ENCODE data around the gene CMTM8.
A peak's percentile ranks its signal among the peaks of the same experiment; 100 is the strongest.
"Not testable (repeated sequence)": the region's sequence is repeated elsewhere in the genome, so short reads cannot be mapped to it uniquely, and the experiment has no call there.

Gene CMTM8, protein sequence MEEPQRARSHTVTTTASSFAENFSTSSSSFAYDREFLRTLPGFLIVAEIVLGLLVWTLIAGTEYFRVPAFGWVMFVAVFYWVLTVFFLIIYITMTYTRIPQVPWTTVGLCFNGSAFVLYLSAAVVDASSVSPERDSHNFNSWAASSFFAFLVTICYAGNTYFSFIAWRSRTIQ

DNA sequence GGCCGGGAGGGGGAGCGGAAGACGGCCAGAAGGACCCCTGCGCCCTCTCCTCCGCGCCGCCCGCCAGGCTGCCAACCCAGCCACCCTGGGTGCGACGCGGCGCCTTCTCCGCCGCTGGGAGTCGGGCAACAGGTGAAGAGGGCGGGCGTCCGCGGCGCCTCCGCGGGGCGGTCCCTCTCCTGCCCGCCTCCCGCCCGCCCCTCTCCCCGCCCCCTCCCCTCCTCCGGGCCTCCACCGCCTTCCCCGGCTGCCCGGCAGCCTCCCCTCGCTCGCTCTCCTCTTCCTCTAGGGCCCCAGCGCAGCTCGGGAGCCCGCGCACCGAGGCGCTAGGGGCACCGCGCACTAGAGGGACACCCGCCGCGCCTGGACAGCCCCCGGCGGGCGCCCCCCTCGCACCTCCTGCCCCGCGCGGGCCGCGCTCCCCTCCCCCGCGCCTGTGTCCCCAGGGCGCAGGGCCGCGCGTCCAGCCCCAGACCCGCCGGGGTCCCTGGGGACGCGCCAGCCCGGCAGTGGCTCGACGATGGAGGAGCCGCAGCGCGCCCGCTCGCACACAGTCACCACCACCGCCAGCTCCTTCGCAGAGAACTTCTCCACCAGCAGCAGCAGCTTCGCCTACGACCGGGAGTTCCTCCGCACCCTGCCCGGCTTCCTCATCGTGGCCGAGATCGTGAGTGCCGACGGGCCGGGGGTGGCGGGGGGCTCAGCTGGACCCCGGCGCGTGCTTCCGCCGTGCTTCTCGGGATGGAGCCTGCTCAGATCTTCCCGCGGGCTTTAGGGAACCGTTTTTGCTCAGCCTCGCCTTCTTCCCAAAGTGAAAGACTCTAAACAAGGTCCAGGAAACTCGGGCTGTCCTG, at the start of gene CMTM8:
TSS of gene CMTM8 (plus strand) at position 228 of the 854 bp plus-strand sequence. CDS start at position 521, 293 bp downstream.
- ATAC-seq (ENCODE audit: low read depth) (peak; percentile 87), DNase-seq (ENCODE audit: low spot score) (peak; percentile 64)
- Histone ChIP-seq H3K4me1 (ENCODE audit: insufficient read depth, poor library complexity, severe bottlenecking) (no peaks in the 10 kb centered on the region), H3K36me3 (ENCODE audit: low read depth) (no peaks in the 10 kb centered on the region), H3K27ac (ENCODE audit: poor library complexity, severe bottlenecking) (no peak within 1 kb of the TSS), H3K4me3 (ENCODE audit: severe bottlenecking) (peak within 1 kb of the TSS; percentile 77), H3K27me3 (ENCODE audit: insufficient read depth, poor library complexity, severe bottlenecking) (peaks cover 3% of the 10 kb centered on the region), H3K9me3 (ENCODE audit: severe bottlenecking) (no peaks in the 10 kb centered on the region)
- TF ChIP-seq, protein P1, sequence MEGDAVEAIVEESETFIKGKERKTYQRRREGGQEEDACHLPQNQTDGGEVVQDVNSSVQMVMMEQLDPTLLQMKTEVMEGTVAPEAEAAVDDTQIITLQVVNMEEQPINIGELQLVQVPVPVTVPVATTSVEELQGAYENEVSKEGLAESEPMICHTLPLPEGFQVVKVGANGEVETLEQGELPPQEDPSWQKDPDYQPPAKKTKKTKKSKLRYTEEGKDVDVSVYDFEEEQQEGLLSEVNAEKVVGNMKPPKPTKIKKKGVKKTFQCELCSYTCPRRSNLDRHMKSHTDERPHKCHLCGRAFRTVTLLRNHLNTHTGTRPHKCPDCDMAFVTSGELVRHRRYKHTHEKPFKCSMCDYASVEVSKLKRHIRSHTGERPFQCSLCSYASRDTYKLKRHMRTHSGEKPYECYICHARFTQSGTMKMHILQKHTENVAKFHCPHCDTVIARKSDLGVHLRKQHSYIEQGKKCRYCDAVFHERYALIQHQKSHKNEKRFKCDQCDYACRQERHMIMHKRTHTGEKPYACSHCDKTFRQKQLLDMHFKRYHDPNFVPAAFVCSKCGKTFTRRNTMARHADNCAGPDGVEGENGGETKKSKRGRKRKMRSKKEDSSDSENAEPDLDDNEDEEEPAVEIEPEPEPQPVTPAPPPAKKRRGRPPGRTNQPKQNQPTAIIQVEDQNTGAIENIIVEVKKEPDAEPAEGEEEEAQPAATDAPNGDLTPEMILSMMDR (IDR thresholded peaks at IDR 0.05; ENCODE audit: poor library complexity, severe bottlenecking), result no peak

DNA sequence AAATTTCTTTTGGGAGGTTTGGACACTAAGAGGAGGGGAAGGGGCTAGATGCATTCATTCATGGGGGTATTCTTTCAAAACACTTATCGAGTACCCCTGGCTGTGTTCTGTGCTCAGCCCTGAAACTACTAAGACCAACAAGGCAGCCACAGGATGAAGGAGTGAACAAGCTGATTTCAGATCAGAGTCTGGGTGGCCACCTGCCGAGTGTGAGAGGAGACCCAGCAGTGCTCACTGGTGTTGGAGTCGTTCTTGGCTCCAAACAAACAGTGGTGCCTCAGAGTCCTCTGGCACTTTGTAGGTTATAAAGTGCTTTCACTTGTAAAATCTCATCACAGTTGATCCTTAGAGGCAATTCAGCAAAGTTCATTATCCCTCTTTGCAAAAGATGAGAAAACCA, 48.8 kb upstream of the CMTM8 start:
- Histone ChIP-seq H3K36me3 (ENCODE audit: low read depth) (no peaks in the 10 kb centered on the region), H3K9me3 (ENCODE audit: severe bottlenecking) (no peaks in the 10 kb centered on the region), H3K4me3 (ENCODE audit: severe bottlenecking) (no peak overlapping the region), H3K27ac (ENCODE audit: poor library complexity, severe bottlenecking) (no peak overlapping the region), H3K4me1 (ENCODE audit: insufficient read depth, poor library complexity, severe bottlenecking) (no peaks in the 10 kb centered on the region), H3K27me3 (ENCODE audit: insufficient read depth, poor library complexity, severe bottlenecking) (no peaks in the 10 kb centered on the region)
- DNase-seq (ENCODE audit: low spot score) (no peak), ATAC-seq (ENCODE audit: low read depth) (no peak)
- TF ChIP-seq, protein P1 (IDR thresholded peaks at IDR 0.05; ENCODE audit: poor library complexity, severe bottlenecking), result no peak

DNA sequence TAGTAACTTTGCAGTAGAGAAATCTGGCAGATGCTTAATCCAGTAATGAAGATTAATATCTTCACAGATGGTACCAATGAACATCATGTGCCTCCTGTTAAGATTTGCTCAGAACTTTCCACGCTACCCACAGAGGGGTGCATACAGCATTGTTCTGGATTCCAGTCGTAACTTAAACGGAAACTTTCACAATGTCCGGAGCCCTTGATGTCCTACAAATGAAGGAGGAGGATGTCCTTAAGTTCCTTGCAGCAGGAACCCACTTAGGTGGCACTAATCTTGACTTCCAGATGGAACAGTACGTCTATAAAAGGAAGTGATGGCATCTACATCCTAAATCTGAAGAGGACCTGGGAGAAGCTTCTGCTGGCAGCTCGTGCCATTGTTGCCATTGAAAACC, 47.9 kb upstream of the CMTM8 start:
- not testable (repeated sequence) for H3K36me3 ChIP-seq (ENCODE audit: low read depth); ATAC-seq (ENCODE audit: low read depth); H3K4me1 ChIP-seq (ENCODE audit: insufficient read depth, poor library complexity, severe bottlenecking); H3K4me3 ChIP-seq (ENCODE audit: severe bottlenecking); H3K9me3 ChIP-seq (ENCODE audit: severe bottlenecking); H3K27ac ChIP-seq (ENCODE audit: poor library complexity, severe bottlenecking); H3K27me3 ChIP-seq (ENCODE audit: insufficient read depth, poor library complexity, severe bottlenecking); DNase-seq (ENCODE audit: low spot score)

DNA sequence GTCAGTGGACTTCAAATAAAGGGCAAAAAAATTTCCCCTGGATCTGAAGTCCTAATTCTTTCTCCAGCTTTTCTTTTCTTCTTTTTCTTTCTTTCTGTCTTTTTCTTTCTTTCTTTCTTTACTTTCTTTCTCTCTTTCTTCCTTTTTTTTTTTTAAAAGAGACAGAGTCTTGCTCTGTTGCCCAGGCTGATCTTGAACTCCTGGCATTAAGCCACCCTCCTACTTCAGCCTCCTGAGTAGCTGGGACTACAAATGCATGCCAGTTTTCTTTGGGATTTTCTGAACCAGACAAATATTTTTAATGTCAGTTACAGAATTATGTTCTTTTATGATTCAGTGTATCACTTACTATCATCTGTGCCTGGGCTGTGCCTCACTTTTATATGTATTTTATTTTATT, 45.4 kb upstream of the CMTM8 start:
- Histone ChIP-seq H3K9me3 (ENCODE audit: severe bottlenecking) (no peaks in the 10 kb centered on the region), H3K27ac (ENCODE audit: poor library complexity, severe bottlenecking) (no peak overlapping the region), H3K4me3 (ENCODE audit: severe bottlenecking) (no peak overlapping the region), H3K4me1 (ENCODE audit: insufficient read depth, poor library complexity, severe bottlenecking) (no peaks in the 10 kb centered on the region), H3K36me3 (ENCODE audit: low read depth) (no peaks in the 10 kb centered on the region), H3K27me3 (ENCODE audit: insufficient read depth, poor library complexity, severe bottlenecking) (no peaks in the 10 kb centered on the region)
- DNase-seq (ENCODE audit: low spot score), result no peak
- ATAC-seq (ENCODE audit: low read depth), result no peak
- TF ChIP-seq, protein P1 (IDR thresholded peaks at IDR 0.05; ENCODE audit: poor library complexity, severe bottlenecking), result no peak

DNA sequence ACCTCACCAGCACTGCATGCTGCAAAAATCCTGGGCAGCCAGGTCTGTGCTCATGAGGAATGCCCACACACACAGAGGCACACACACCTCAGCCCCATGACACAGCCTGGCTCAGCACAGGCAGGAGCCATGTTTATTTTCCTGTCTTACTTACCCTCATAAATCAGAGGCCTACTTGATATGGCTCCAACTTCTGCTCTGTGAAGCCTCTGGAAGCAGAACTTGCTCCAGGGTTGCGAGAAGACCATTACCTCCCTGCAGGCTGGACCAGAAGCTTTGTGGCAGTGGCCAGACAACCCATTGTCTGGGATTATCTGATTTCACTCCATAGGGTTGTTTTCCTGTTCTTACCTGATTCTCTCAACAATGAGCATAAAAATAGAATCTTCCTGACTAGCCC, 43.8 kb upstream of the CMTM8 start:
- H3K27ac ChIP-seq (ENCODE audit: poor library complexity, severe bottlenecking), result no peak overlapping the region
- no peak overlapping the region for H3K4me3 ChIP-seq (ENCODE audit: severe bottlenecking)
- no peaks in the 10 kb centered on the region for H3K4me1 ChIP-seq (ENCODE audit: insufficient read depth, poor library complexity, severe bottlenecking)
- TF ChIP-seq, protein P1 (IDR thresholded peaks at IDR 0.05; ENCODE audit: poor library complexity, severe bottlenecking), result no peak
- ATAC-seq (ENCODE audit: low read depth), result no peak
- no peaks in the 10 kb centered on the region for H3K27me3 ChIP-seq (ENCODE audit: insufficient read depth, poor library complexity, severe bottlenecking)
- H3K9me3 ChIP-seq (ENCODE audit: severe bottlenecking), result no peaks in the 10 kb centered on the region
- DNase-seq (ENCODE audit: low spot score), result no peak
- no peaks in the 10 kb centered on the region for H3K36me3 ChIP-seq (ENCODE audit: low read depth)

Data from RWPE2 (cell line).